Myocyte (in vitro differentiated cells): ENCODE data around the gene TBC1D3K. TPM values are rescaled to one million over a fixed set of nuclear protein-coding genes. Genes with fewer than 3 reads are reported as not detected.
A peak's percentile ranks its signal among the peaks of the same experiment; 100 is the strongest.
"Not testable (repeated sequence)": the region's sequence is repeated elsewhere in the genome, so short reads cannot be mapped to it uniquely, and the experiment has no call there.

Experiments
- DNase-seq: peaks from one replicate; pipeline ENCODE4 v3.0.0-alpha.2; 2012; ENCODE audit warnings: low read depth
- polyA plus RNA-seq: library from polyadenylated mRNA; unstranded; fragments of >200 nt; gene quantifications from one replicate; pipeline ENCODE4 v1.2.1, GENCODE V29; 2012; ENCODE audit warnings: missing spikeins
- total RNA-seq: library from RNA; depleted of rRNA; stranded (reverse); fragments of >200 nt; gene quantifications from 2 replicates; pipeline ENCODE4 v1.2.3, GENCODE V29; 2014

TBC1D3K gene
- not detected in 2 replicates for total RNA-seq
- polyA plus RNA-seq = 0.68 TPM

DNA sequence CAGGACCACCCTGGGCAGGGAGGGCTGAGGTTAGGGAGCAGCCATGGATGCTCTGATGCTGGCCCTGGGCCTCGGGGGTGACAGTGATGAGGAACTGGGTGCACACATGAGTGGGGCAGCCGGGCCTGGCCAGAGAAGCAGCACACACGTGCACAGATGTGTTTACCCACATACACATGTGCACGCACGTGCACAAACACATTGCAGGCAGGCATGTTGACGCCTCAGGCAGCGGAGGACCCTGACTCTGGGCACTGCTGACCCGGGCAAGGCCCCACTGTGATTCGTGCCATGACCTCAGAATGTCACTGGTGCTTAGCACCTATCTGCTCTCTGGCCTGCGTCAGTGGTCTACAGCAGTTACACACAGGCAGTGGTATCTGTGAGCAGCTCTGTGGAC, at the start of gene TBC1D3K:
Gene TBC1D3K, plus strand, starts transcription at position 301 of the 400 bp plus-strand sequence. CDS start 1,585 bp downstream, outside the sequence.
- DNase-seq = not testable (repeated sequence)

DNA sequence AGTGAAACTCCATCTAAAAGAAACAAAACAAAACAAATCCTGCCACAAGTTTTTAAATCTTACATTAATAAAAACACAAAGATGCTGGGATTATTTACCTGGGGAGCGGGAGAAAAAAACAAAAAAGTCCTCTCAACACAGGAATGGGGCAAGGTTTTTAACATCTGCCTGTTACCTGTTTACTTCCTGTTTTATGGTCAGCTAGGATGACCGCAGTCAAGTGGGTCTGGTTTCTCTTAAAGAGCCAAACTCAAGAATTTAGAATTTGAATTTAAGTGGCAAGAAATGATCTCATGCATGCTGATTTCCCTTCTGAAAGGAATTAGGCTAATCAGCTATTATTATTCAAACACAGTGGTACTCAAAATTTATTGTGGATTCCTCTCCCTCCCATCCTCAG, 39.7 kb upstream of the TBC1D3K start:
- no peak for DNase-seq

DNA sequence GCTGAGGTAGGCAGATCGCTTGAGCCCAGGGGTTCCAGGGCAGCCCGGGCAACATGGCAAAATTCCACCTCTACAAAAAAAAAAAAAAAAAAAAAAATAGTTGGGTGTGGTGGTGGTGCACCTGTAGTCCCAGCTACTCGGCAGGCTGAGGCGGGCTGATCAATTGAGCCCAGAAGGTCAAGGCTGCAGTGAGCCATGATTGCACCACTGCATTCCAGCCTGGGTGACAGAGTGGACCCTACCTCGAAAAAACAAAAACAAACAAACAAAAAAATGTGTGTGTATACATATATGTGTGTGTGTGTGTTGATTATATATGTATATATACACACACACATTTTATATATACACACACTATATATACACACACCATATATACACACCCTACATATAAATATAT, 39.1 kb upstream of the TBC1D3K start:
- DNase-seq = no peak

DNA sequence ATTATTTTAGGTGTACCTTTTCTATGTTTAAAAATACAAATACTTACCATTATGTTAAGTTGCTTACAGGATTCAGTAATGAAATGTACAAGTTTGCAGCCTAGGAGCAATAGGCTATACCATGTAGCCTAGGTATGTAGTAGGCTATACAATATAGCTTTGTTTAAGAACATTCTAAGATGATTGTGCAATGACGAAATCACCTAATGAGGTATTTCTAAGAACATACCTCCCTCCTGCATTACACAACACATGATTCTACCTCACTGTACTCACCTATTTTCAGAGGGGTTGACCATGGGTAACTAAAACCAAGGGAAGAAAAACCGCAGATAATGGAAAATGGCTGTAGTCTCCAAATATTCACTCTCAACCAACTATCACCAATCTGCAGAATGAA, 35.3 kb upstream of the TBC1D3K start:
- no peak for DNase-seq

DNA sequence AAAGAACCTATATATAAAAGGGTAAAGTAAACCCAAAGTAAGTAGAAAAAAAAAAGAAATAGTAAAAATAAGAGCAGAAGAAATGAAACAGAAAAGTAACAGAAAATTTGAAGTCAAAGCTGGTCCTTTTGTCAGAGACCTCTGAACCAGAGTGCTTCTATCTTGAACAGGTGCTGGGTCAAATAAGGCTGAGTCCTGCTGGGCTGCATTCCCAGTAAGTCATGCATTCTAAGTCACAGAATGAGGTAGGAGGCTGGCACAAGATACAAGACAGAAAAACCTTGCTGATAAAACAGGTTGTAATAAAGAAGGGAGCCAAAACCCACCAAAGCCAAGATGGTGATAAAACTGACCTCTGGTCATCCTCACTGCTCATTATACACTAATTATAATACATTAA, 27.3 kb upstream of the TBC1D3K start:
- DNase-seq = peak; percentile 3

Other genes starting within 250 kb of the TBC1D3K start
- not detected in 2 replicates for gene HNF1B, start 179.4 kb upstream of the TBC1D3K start, total RNA-seq
- gene TBC1D3L, start 64.6 kb downstream of the TBC1D3K start, total RNA-seq = 13.1 and 14.3 TPM in 2 replicates
- gene TBC1D3D, start 79.6 kb downstream of the TBC1D3K start, total RNA-seq = not detected in 2 replicates
- 1.2 and 1.6 TPM in 2 replicates for gene TBC1D3C, start 144.2 kb downstream of the TBC1D3K start, total RNA-seq
- gene TBC1D3E, start 203.5 kb downstream of the TBC1D3K start, total RNA-seq = not detected in 2 replicates